KMS-11 (cell line): ENCODE data around the gene MYPN.

Source experiments
- H2AFZ ChIP-seq: fragments of 200-600 bp; sonication (generic); 2 replicates; pipeline ENCODE4 v1.6.1; 2016; ENCODE audit warnings: antibody characterized with exemption, mixed run types, low read depth
- H3K27ac ChIP-seq: fragments of 200-600 bp; sonication (generic); 2 replicates; pipeline ENCODE4 v1.6.1; 2016; ENCODE audit warnings: mild to moderate bottlenecking, mixed run types
- H3K27me3 ChIP-seq: fragments of 200-600 bp; sonication (generic); 2 replicates; pipeline ENCODE4 v1.6.1; 2017; ENCODE audit warnings: mild to moderate bottlenecking, low read depth, mixed run types, moderate library complexity; ENCODE audit not compliant: insufficient read depth
- H3K36me3 ChIP-seq: fragments of 200-600 bp; sonication (generic); 2 replicates; pipeline ENCODE4 v1.6.1; 2017; ENCODE audit warnings: mild to moderate bottlenecking, mixed run types; ENCODE audit not compliant: insufficient read depth
- H3K4me1 ChIP-seq: fragments of 200-600 bp; sonication (generic); 2 replicates; pipeline ENCODE4 v1.6.1; 2016; ENCODE audit warnings: mild to moderate bottlenecking, low read depth, mixed run types; ENCODE audit not compliant: poor library complexity, severe bottlenecking
- H3K4me2 ChIP-seq: fragments of 200-600 bp; sonication (generic); 2 replicates; pipeline ENCODE4 v1.7.0; 2016; ENCODE audit warnings: mild to moderate bottlenecking, mixed run types
- H3K4me3 ChIP-seq: fragments of 200-600 bp; sonication (generic); IDR thresholded peaks from 2 replicates; pipeline ENCODE4 v1.6.1; 2017; ENCODE audit warnings: low read depth, low read length, mixed read lengths; ENCODE audit not compliant: insufficient read depth
- H3K79me2 ChIP-seq: fragments of 200-600 bp; sonication (generic); 2 replicates; pipeline ENCODE4 v1.6.1; 2016; ENCODE audit warnings: low read depth, mixed run types; ENCODE audit not compliant: insufficient read depth
- H3K9ac ChIP-seq: fragments of 200-600 bp; sonication (generic); 2 replicates; pipeline ENCODE4 v1.6.1; 2016; ENCODE audit warnings: mild to moderate bottlenecking, mixed run types
- H4K20me1 ChIP-seq: fragments of 200-600 bp; sonication (generic); 2 replicates; pipeline ENCODE4 v1.6.1; 2016; ENCODE audit warnings: mild to moderate bottlenecking, mixed run types; ENCODE audit not compliant: insufficient read depth
- CTCF ChIP-seq: fragments of 200-600 bp; sonication (generic); conservative IDR thresholded peaks from 2 replicates; pipeline ENCODE4 v1.6.1; 2017; ENCODE audit warnings: low read depth, mild to moderate bottlenecking, antibody characterized with exemption, low read length, moderate library complexity, mixed read lengths

Gene MYPN

GRCh38 chr10:68145705-68146104 is 36.4 kb downstream of the MYPN start:
- Histone ChIP-seq H3K79me2 (no peaks in the 10 kb centered on the region), H3K27me3 (no peaks in the 10 kb centered on the region), H3K9ac (no peak overlapping the region), H3K36me3 (no peaks in the 10 kb centered on the region), H4K20me1 (no peaks in the 10 kb centered on the region), H3K4me1 (no peaks in the 10 kb centered on the region), H3K4me3 (no peak overlapping the region), H2AFZ (no peak overlapping the region), H3K4me2 (no peak overlapping the region), H3K27ac (no peak overlapping the region)
- TF ChIP-seq CTCF = no peak

- Histone ChIP-seq H3K36me3 (no peaks in the 10 kb centered on the region), H3K4me3 (no peak overlapping the region), H4K20me1 (no peaks in the 10 kb centered on the region), H3K9ac (no peak overlapping the region), H3K79me2 (no peaks in the 10 kb centered on the region), H3K4me2 (no peak overlapping the region), H3K27ac (no peak overlapping the region), H3K4me1 (no peaks in the 10 kb centered on the region), H3K27me3 (no peaks in the 10 kb centered on the region), H2AFZ (no peak overlapping the region)
- TF ChIP-seq CTCF = no peak
Measured at GRCh38 chr10:68146133-68146532, 36.8 kb downstream of the MYPN start.

- no peak overlapping the region for H3K27ac ChIP-seq
Measured at GRCh38 chr10:68151453-68151852, 42.2 kb downstream of the MYPN start.

GRCh38 chr10:68153473-68154210 is 44.4 kb downstream of the MYPN start:
- TF ChIP-seq CTCF = no peak
- H4K20me1 ChIP-seq = no peaks in the 10 kb centered on the region
- H3K27ac ChIP-seq = no peak overlapping the region
- no peaks in the 10 kb centered on the region for H3K36me3 ChIP-seq
- H3K27me3 ChIP-seq = no peaks in the 10 kb centered on the region
- H3K4me3 ChIP-seq = no peak overlapping the region
- no peak overlapping the region for H2AFZ ChIP-seq
- no peak overlapping the region for H3K9ac ChIP-seq
- H3K4me1 ChIP-seq = peaks cover 10% of the 10 kb centered on the region
- H3K4me2 ChIP-seq = 0 out of 2 replicates have a peak overlapping the region, but pooled peaks have one; percentile 16
- H3K79me2 ChIP-seq = no peaks in the 10 kb centered on the region

More at GRCh38 chr10:68151453-68151852, 42.2 kb downstream of the MYPN start:
- H3K79me2 ChIP-seq = no peaks in the 10 kb centered on the region
- TF ChIP-seq CTCF = no peak
- H3K4me1 ChIP-seq = peaks cover 10% of the 10 kb centered on the region
- no peak overlapping the region for H3K4me3 ChIP-seq
- H3K27me3 ChIP-seq = no peaks in the 10 kb centered on the region
- H3K9ac ChIP-seq = no peak overlapping the region
- no peaks in the 10 kb centered on the region for H3K36me3 ChIP-seq
- H4K20me1 ChIP-seq = no peaks in the 10 kb centered on the region
- H2AFZ ChIP-seq = no peak overlapping the region
- no peak overlapping the region for H3K4me2 ChIP-seq
